HEK293T (cell line): ENCODE data around the gene IRF8.

Experiments used
- ARNT ChIP-seq: fragments of 450-650 bp; IDR thresholded peaks from 2 replicates; pipeline ENCODE4 v1.6.1; 2017; ENCODE audit warnings: mild to moderate bottlenecking
- BHLHE40 ChIP-seq: fragments of 450-650 bp; IDR thresholded peaks from 2 replicates; pipeline ENCODE4 v1.6.1; 2016; ENCODE audit warnings: mild to moderate bottlenecking, moderate library complexity, borderline replicate concordance
- ELF4 ChIP-seq: fragments of 450-650 bp; IDR thresholded peaks from 2 replicates; pipeline ENCODE4 v1.6.1; 2017; ENCODE audit warnings: antibody characterized with exemption
- FOXA1 ChIP-seq: fragments of 450-650 bp; IDR thresholded peaks from 2 replicates; pipeline ENCODE4 v1.6.1; 2016; ENCODE audit warnings: mild to moderate bottlenecking
- FOXK2 ChIP-seq: fragments of 450-650 bp; IDR thresholded peaks from 2 replicates; pipeline ENCODE4 v1.6.1; 2016; ENCODE audit warnings: mild to moderate bottlenecking
- FOXM1 ChIP-seq: fragments of 450-650 bp; IDR thresholded peaks from 2 replicates; pipeline ENCODE4 v1.6.1; 2017; ENCODE audit warnings: mild to moderate bottlenecking, borderline replicate concordance
- HDGF ChIP-seq: fragments of 450-650 bp; IDR thresholded peaks from 2 replicates; pipeline ENCODE4 v1.6.1; 2017; ENCODE audit warnings: antibody characterized with exemption, borderline replicate concordance
- LEF1 ChIP-seq: fragments of 450-650 bp; IDR thresholded peaks from 2 replicates; pipeline ENCODE4 v1.6.1; 2017; ENCODE audit warnings: mild to moderate bottlenecking, borderline replicate concordance
- NFRKB ChIP-seq: fragments of 450-650 bp; IDR thresholded peaks from 2 replicates; pipeline ENCODE4 v1.6.1; 2016; ENCODE audit warnings: mild to moderate bottlenecking, moderate library complexity
- PKNOX1 ChIP-seq: fragments of 450-650 bp; IDR thresholded peaks from 2 replicates; pipeline ENCODE4 v1.6.1; 2016
- SP1 ChIP-seq: fragments of 450-650 bp; IDR thresholded peaks from 2 replicates; pipeline ENCODE4 v1.6.1; 2017
- SUZ12 ChIP-seq: fragments of 450-650 bp; IDR thresholded peaks from 2 replicates; pipeline ENCODE4 v1.6.1; 2016; ENCODE audit warnings: mild to moderate bottlenecking
- TARDBP ChIP-seq: fragments of 450-650 bp; IDR thresholded peaks from 2 replicates; pipeline ENCODE4 v1.6.1; 2016
- ZNF384 ChIP-seq: fragments of 450-650 bp; IDR thresholded peaks from 2 replicates; pipeline ENCODE4 v1.6.1; 2016

GRCh38 chr16:85970738-85971137, 71.8 kb downstream of the IRF8 start:
- TF ChIP-seq SP1, result no peak
- no peak for TF ChIP-seq ELF4
- no peak for TF ChIP-seq ARNT
- no peak for TF ChIP-seq FOXA1
- no peak for TF ChIP-seq BHLHE40
- no peak for TF ChIP-seq SUZ12
- TF ChIP-seq FOXM1, result no peak
- no peak for TF ChIP-seq LEF1
- TF ChIP-seq PKNOX1, result no peak
- TF ChIP-seq NFRKB, result no peak
- no peak for TF ChIP-seq ZNF384
- no peak for TF ChIP-seq TARDBP
- TF ChIP-seq FOXK2, result no peak
- TF ChIP-seq HDGF, result no peak
